ENCODE measurements around the gene FES.

- TF ChIP-seq, protein P1, sequence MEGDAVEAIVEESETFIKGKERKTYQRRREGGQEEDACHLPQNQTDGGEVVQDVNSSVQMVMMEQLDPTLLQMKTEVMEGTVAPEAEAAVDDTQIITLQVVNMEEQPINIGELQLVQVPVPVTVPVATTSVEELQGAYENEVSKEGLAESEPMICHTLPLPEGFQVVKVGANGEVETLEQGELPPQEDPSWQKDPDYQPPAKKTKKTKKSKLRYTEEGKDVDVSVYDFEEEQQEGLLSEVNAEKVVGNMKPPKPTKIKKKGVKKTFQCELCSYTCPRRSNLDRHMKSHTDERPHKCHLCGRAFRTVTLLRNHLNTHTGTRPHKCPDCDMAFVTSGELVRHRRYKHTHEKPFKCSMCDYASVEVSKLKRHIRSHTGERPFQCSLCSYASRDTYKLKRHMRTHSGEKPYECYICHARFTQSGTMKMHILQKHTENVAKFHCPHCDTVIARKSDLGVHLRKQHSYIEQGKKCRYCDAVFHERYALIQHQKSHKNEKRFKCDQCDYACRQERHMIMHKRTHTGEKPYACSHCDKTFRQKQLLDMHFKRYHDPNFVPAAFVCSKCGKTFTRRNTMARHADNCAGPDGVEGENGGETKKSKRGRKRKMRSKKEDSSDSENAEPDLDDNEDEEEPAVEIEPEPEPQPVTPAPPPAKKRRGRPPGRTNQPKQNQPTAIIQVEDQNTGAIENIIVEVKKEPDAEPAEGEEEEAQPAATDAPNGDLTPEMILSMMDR (IDR thresholded peaks at IDR 0.05): no peak
- no peak for TF ChIP-seq POLR2A (IDR thresholded peaks at IDR 0.05)
Measured at GRCh38 chr15:90870354-90871138, 13.8 kb upstream of the FES start.

Data from Peyer's patch (tissue), 4 donors.